Heart left ventricle (tissue), 16 donors: ENCODE results near the gene TRUB1. TPM values are rescaled to one million over a fixed set of nuclear protein-coding genes. Genes with fewer than 3 reads are reported as not detected.

Experiments used
- ATAC-seq, 4 donors: fragments of 200-7000 bp; cut with Tn5 transposase; one replicate each; pipeline ENCODE4 v1.9.1; 2020 to 2022; ENCODE audit warnings: moderate library complexity in 4 of 4, mild to moderate bottlenecking in 3 of 4, moderate number of reproducible peaks in 1 of 4
- DNase-seq, 5 donors: peaks; one replicate each; pipeline ENCODE4 v3.0.0-alpha.2; 2020
- H3K27ac ChIP-seq, 12 donors: fragments of 200-600 bp; sonication (generic) in 4 of 12; one replicate each; pipeline versions ENCODE4 v1.5.0 to v1.8.0; 2016 to 2022; ENCODE audit warnings: mild to moderate bottlenecking in 2 of 12
- H3K27me3 ChIP-seq, 9 donors: fragments of 200-600 bp; sonication (generic) in 2 of 9; one replicate each; pipeline versions ENCODE4 v1.5.1 to v1.8.0; 2016 to 2022; ENCODE audit warnings: mild to moderate bottlenecking in 3 of 9
- H3K36me3 ChIP-seq, 9 donors: fragments of 200-600 bp; sonication (generic) in 2 of 9; one replicate each; pipeline versions ENCODE4 v1.5.0 to v1.8.0; 2018 to 2022; ENCODE audit warnings: mild to moderate bottlenecking in 2 of 9
- H3K4me1 ChIP-seq, 12 donors: fragments of 200-600 bp; sonication (generic) in 4 of 12; one replicate each; pipeline versions ENCODE4 v1.5.0 to v1.8.0; 2016 to 2022; ENCODE audit warnings: mild to moderate bottlenecking in 3 of 12
- H3K4me3 ChIP-seq, 12 donors: fragments of 200-600 bp; sonication (generic) in 4 of 12; one replicate each; pipeline versions ENCODE4 v1.5.0 to v1.8.0; 2017 to 2022; ENCODE audit warnings: mild to moderate bottlenecking in 9 of 12, moderate library complexity in 4 of 12
- H3K9me3 ChIP-seq, 12 donors: fragments of 200-600 bp; sonication (generic) in 4 of 12; one replicate each; pipeline versions ENCODE4 v1.5.0 to v1.8.0; 2016 to 2022; ENCODE audit warnings: mild to moderate bottlenecking in 1 of 12
- POLR2A ChIP-seq, 2 donors: fragments of 450-650 bp; IDR thresholded peaks; one replicate each; pipeline ENCODE4 v1.6.1; 2017; ENCODE audit warnings: antibody characterized with exemption in 2 of 2, mild to moderate bottlenecking in 2 of 2, moderate library complexity in 2 of 2
- WGBS, 4 donors: extraction: QIAGEN DNeasy Blood & Tissue Kit in 2 of 4; methylation state at CpG; one replicate each; pipeline versions ENCODE4 v1.1.5 to v1.1.7; 2013 to 2018; 5-methylcytosine and 5-hydroxymethylcytosine counted together
- intact Hi-C, 10 donors: fragments of 100-400 bp; cut with DNase I; formaldehyde crosslinking; loops; one replicate each; pipeline versions ENCODE4 v1.11.1 to v1.14.2; 2022
- polyA plus RNA-seq, 2 donors: library from polyadenylated mRNA; stranded (reverse); fragments of 200-250 nt; gene quantifications; one replicate each; pipeline ENCODE4 v1.2.3, GENCODE V29; 2013
- total RNA-seq, 9 donors: library from RNA; depleted of rRNA in 2 of 9; stranded (reverse); fragments of >200 nt in 2 of 9; fragmentation: NEBNext Ultra II Directional in 3 of 9; extraction: Animal tissue kit (Norgen Biotek cat#: 25700) in 3 of 9; gene quantifications; one replicate each; pipeline versions ENCODE4 v1.1.0 to v1.2.4, GENCODE V29; 2016 to 2023
- TF ChIP-seq, protein P1 (sequence below), 12 donors: fragments of 200-600 bp; sonication (generic) in 4 of 12; IDR thresholded peaks; one replicate each; pipeline versions ENCODE4 v1.5.0 to v1.8.0; 2018 to 2022; ENCODE audit warnings: antibody characterized with exemption in 12 of 12, mild to moderate bottlenecking in 5 of 12
- donor health status: ischemic (EF 13 %, LVEDD 7.1; RV severe dilation, severe dysfunction).
- donor health status: healthy with polysubstance abuse.
- donor health status: DM: no; HTN: yes; CAD: no.
- donor health status: DM: no; HTN: no; CAD: no.
- donor health status: ischemic (EF 25% LVEDD 6.9; RV normal size, moderate dysfunction).
- donor health status: ischemic (EF 25% LVEDD 5.7; RV mildly dilated, moderate dysfunction).
- donor health status: healthy.
- donor health status: DM: yes; HTN: yes; CAD: no.
- donor health status: ischemic (EF 35%, LVEDD 5.7; RV mildly dilated, moderate dysfunction).
- donor health status: nonischemic (EF 11% LVEDD 7.7; RV severe dilation, severe dysfunction).
- donor health status: DM: yes; HTN: yes; CAD: no.
- donor health status: PGD.
- donor health status: ischemic (EF 29% LVEDD 5.4; RV normal size, mild dysfunction).
- donor health status: nonischemic (EF 23%, LVEDD 6.1; RV moderate dilation, normal function).

Gene TRUB1
- total and polyA plus RNA-seq, 11 donors = 4.9 to 31.7 (median 16.1) TPM

DNA sequence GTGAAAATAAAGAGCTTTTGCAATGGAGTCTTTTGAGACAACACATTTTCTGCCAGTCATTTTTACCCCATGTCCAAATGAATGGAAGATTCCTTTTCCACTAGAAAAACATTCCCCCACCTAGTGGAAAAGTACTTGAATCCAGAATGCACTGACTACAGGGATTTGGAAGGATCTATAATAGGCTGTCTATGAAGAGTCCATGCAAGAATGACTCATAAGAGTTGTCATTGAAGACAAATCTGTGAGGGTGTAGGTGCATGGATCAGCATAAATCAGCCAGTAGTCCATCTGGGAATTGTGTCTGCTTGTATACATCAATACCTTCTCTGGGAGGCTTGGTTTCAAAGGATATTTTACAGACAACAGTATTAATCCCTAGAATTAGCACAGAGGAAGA is 32.5 kb upstream of the TRUB1 start:
- Histone ChIP-seq H3K36me3 (no peaks in the 10 kb centered on the region), H3K9me3 (no peaks in the 10 kb centered on the region), H3K4me3 (no peak overlapping the region), H3K27ac (no peak overlapping the region), H3K4me1 (no peaks in the 10 kb centered on the region), H3K27me3 (peaks cover 0 to 3% (median 0%) of the 10 kb centered on the region in 9 donors)
- no peak for DNase-seq
- intact Hi-C loops = no loop called here
- no peak for ATAC-seq
- TF ChIP-seq, protein P1, sequence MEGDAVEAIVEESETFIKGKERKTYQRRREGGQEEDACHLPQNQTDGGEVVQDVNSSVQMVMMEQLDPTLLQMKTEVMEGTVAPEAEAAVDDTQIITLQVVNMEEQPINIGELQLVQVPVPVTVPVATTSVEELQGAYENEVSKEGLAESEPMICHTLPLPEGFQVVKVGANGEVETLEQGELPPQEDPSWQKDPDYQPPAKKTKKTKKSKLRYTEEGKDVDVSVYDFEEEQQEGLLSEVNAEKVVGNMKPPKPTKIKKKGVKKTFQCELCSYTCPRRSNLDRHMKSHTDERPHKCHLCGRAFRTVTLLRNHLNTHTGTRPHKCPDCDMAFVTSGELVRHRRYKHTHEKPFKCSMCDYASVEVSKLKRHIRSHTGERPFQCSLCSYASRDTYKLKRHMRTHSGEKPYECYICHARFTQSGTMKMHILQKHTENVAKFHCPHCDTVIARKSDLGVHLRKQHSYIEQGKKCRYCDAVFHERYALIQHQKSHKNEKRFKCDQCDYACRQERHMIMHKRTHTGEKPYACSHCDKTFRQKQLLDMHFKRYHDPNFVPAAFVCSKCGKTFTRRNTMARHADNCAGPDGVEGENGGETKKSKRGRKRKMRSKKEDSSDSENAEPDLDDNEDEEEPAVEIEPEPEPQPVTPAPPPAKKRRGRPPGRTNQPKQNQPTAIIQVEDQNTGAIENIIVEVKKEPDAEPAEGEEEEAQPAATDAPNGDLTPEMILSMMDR (IDR thresholded peaks at IDR 0.05) = no peak
- TF ChIP-seq POLR2A (IDR thresholded peaks at IDR 0.05) = no peak

DNA sequence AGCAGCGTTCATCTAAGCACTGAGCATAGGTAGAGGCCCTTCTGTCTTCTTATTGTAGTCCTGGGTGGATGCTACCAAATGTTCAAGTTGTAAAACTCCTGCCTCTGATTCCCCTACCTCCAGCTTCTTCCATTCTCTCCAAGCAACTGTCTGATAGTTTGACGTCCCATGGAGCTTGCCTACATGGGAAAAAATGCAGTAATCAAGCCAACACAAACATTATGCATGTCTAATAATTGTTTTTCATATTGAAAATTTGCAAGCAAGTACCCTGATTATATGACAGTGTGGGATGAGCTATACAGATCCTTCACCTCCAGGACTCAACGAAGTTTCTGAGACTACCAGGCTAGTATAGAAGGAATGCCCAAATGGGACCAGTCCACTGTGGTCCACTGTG is 31.0 kb upstream of the TRUB1 start:
- Histone ChIP-seq H3K9me3 (no peaks in the 10 kb centered on the region), H3K27ac (no peak overlapping the region), H3K36me3 (no peaks in the 10 kb centered on the region), H3K27me3 (peaks cover 0 to 3% (median 0%) of the 10 kb centered on the region in 9 donors), H3K4me1 (no peaks in the 10 kb centered on the region), H3K4me3 (no peak overlapping the region)
- DNase-seq (no peak), ATAC-seq (no peak)
- intact Hi-C loops = no loop called here
- WGBS, 4 donors = 66 to 76% (median 74%) methylated on average over 3 of the region's 3 CpGs
- TF ChIP-seq, protein P1 (IDR thresholded peaks at IDR 0.05) = no peak
- TF ChIP-seq POLR2A (IDR thresholded peaks at IDR 0.05) = no peak

DNA sequence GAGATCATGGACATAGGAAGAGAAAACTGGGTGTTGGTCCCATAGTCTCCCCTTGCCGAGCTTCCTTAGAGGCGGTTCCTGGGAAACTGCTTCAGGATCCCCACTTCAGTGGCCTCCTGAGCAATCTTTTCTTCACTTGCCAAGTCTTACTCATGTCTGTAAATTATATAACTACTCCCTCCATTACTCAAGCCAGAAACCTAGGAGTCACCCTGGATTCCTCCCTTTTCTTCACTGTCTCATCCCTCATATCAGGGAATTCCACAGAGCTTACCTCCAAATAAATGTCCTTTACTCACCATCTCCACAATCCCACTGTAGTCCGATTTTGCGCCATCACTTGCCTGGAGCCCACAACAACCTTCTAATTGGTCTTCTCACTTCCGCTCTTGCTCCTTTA is 29.1 kb upstream of the TRUB1 start:
- H3K4me3 ChIP-seq = no peak overlapping the region
- DNase-seq (no peak), ATAC-seq (no peak)
- intact Hi-C loops = no loop called here
- H3K27me3 ChIP-seq = peaks cover 0 to 3% (median 0%) of the 10 kb centered on the region in 9 donors
- H3K36me3 ChIP-seq = no peaks in the 10 kb centered on the region
- no peak overlapping the region for H3K27ac ChIP-seq
- no peak for TF ChIP-seq POLR2A (IDR thresholded peaks at IDR 0.05)
- TF ChIP-seq, protein P1 (IDR thresholded peaks at IDR 0.05) = no peak
- no peaks in the 10 kb centered on the region for H3K9me3 ChIP-seq
- H3K4me1 ChIP-seq = no peaks in the 10 kb centered on the region
- 91 to 99% (median 95%) methylated on average over 5 of the region's 5 CpGs for WGBS, 4 donors

DNA sequence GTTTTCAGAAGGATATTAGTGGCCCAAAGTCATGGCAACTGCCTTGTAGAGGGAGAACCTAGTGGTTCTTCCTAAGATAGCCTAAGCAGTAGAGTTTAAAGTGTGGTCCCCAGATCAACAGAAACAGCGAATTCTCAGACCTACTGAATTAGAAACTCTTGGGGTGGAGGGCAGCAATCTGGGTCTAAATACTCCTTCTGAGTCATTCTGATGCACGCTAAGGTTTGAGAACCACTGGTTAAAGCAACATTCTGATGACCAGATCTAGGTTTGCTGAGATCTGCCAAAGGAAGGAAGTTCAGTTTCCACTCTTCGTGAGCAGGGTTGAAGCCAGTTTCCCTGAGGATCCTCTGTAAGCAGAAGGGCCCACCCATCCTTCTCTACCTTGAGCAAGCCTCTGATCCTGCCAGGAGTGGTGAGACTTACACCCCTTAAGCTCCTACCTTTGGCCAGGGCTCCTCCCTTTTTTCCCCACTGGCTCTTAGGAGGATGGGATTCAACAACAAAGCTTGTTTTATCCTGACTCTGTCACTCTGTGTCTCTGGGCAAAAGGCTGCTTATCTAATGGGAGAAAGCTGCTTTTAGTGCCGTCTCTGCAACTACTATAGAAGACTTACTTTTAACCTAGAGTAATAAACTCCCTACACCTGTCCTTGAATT is 26.8 kb upstream of the TRUB1 start:
- Histone ChIP-seq H3K9me3 (no peaks in the 10 kb centered on the region), H3K4me1 (no peaks in the 10 kb centered on the region), H3K4me3 (no peak overlapping the region), H3K27ac (no peak overlapping the region), H3K27me3 (no peaks in the 10 kb centered on the region), H3K36me3 (no peaks in the 10 kb centered on the region)
- no peak for DNase-seq
- WGBS, 4 donors = 71 to 78% (median 73%) methylated on average over 4 of the region's 4 CpGs
- intact Hi-C loops = no loop called here
- no peak for ATAC-seq
- no peak for TF ChIP-seq POLR2A (IDR thresholded peaks at IDR 0.05)
- TF ChIP-seq, protein P1 (IDR thresholded peaks at IDR 0.05) = no peak
